H9 (cell line): ENCODE measurements around the gene CASQ2. TPM values are rescaled to one million over a fixed set of nuclear protein-coding genes. Genes with fewer than 3 reads are reported as not detected.

Experiments used
- DNase-seq: peaks from one replicate; pipeline ENCODE4 v3.0.0-alpha.2; 2017
- H2AFZ ChIP-seq: one replicate; pipeline ENCODE4 v1.6.1; 2013; ENCODE audit warnings: mild to moderate bottlenecking, low read length, control low read depth, moderate library complexity
- H2AK5ac ChIP-seq: 2 replicates; pipeline ENCODE4 v1.6.1; 2013; ENCODE audit warnings: low read length, control low read depth, mixed read lengths; ENCODE audit not compliant: insufficient read length
- H2BK120ac ChIP-seq: one replicate; pipeline ENCODE4 v1.6.1; 2013; ENCODE audit warnings: low read depth, mild to moderate bottlenecking, low read length, control low read depth, inconsistent platforms; ENCODE audit not compliant: poor library complexity, severe bottlenecking
- H2BK12ac ChIP-seq: 2 replicates; pipeline ENCODE4 v1.6.1; 2013; ENCODE audit warnings: low read length, control low read depth, mixed read lengths, low read depth; ENCODE audit not compliant: insufficient read length
- H2BK15ac ChIP-seq: 2 replicates; pipeline ENCODE4 v1.6.1; 2013; ENCODE audit warnings: low read depth, low read length, control low read depth
- H2BK20ac ChIP-seq: one replicate; pipeline ENCODE4 v1.6.1; 2013; ENCODE audit warnings: low read depth, mild to moderate bottlenecking, low read length, control low read depth, inconsistent platforms; ENCODE audit not compliant: poor library complexity, severe bottlenecking
- H2BK5ac ChIP-seq: 2 replicates; pipeline ENCODE4 v1.6.1; 2013; ENCODE audit warnings: low read length, control low read depth, mixed read lengths; ENCODE audit not compliant: insufficient read length
- H3K14ac ChIP-seq: 2 replicates; pipeline ENCODE4 v1.6.1; 2013; ENCODE audit warnings: low read length, control low read depth; ENCODE audit not compliant: insufficient read depth
- H3K18ac ChIP-seq: 2 replicates; pipeline ENCODE4 v1.6.1; 2013; ENCODE audit warnings: low read depth, mild to moderate bottlenecking, mixed read lengths, low read length, control low read depth; ENCODE audit not compliant: insufficient read length
- H3K23ac ChIP-seq: 2 replicates; pipeline ENCODE4 v1.6.1; 2013; ENCODE audit warnings: low read length, control low read depth, mixed read lengths, low read depth; ENCODE audit not compliant: insufficient read length
- H3K23me2 ChIP-seq: 2 replicates; pipeline ENCODE4 v1.6.1; 2013; ENCODE audit warnings: low read depth, mild to moderate bottlenecking, mixed read lengths, low read length, control low read depth; ENCODE audit not compliant: insufficient read length, poor library complexity, severe bottlenecking
- H3K27ac ChIP-seq: 2 replicates; pipeline ENCODE4 v1.5.1; 2013; ENCODE audit warnings: low read length, control low read depth, mixed read lengths, low read depth; ENCODE audit not compliant: insufficient read length
- H3K27me3 ChIP-seq: 2 replicates; pipeline ENCODE4 v1.6.1; 2013; ENCODE audit warnings: low read length, control low read depth, inconsistent platforms; ENCODE audit not compliant: insufficient read depth
- H3K4ac ChIP-seq: 2 replicates; pipeline ENCODE4 v1.6.1; 2013; ENCODE audit warnings: low read depth, mild to moderate bottlenecking, control low read depth, inconsistent platforms, low read length, moderate library complexity
- H3K4me1 ChIP-seq: 2 replicates; pipeline ENCODE4 v1.6.1; 2013; ENCODE audit warnings: low read length, control low read depth, inconsistent platforms; ENCODE audit not compliant: insufficient read depth
- H3K4me2 ChIP-seq: 2 replicates; pipeline ENCODE4 v1.6.1; 2013; ENCODE audit warnings: low read length, control low read depth, mixed read lengths; ENCODE audit not compliant: insufficient read length, insufficient read depth
- H3K56ac ChIP-seq: 2 replicates; pipeline ENCODE4 v1.6.1; 2013; ENCODE audit warnings: low read depth, mild to moderate bottlenecking, mixed read lengths, low read length, control low read depth; ENCODE audit not compliant: insufficient read length
- H3K79me1 ChIP-seq: 2 replicates; pipeline ENCODE4 v1.6.1; 2013; ENCODE audit warnings: low read depth, mild to moderate bottlenecking, moderate library complexity, low read length, control low read depth, inconsistent platforms; ENCODE audit not compliant: insufficient read depth, poor library complexity, severe bottlenecking
- H3K79me2 ChIP-seq: 2 replicates; pipeline ENCODE4 v1.6.1; 2013; ENCODE audit warnings: low read length, control low read depth, inconsistent platforms; ENCODE audit not compliant: insufficient read depth
- H3K9ac ChIP-seq: 2 replicates; pipeline ENCODE4 v1.6.1; 2013; ENCODE audit warnings: low read length, control low read depth, mixed read lengths; ENCODE audit not compliant: insufficient read length; ENCODE audit errors: extremely low read depth
- H3K9me3 ChIP-seq: one replicate; pipeline ENCODE4 v1.6.1; 2013; ENCODE audit warnings: low read depth, low read length, inconsistent platforms; ENCODE audit not compliant: control insufficient read depth
- H3T11ph ChIP-seq: one replicate; pipeline ENCODE4 v1.6.1; 2013; ENCODE audit warnings: mild to moderate bottlenecking, low read length, control low read depth, inconsistent platforms
- H4K20me1 ChIP-seq: one replicate; pipeline ENCODE4 v1.6.1; 2013; ENCODE audit not compliant: control insufficient read depth, insufficient read length, insufficient read depth
- H4K5ac ChIP-seq: 2 replicates; pipeline ENCODE4 v1.6.1; 2013; ENCODE audit warnings: low read depth, mild to moderate bottlenecking, mixed read lengths, low read length, control low read depth; ENCODE audit not compliant: insufficient read length
- H4K8ac ChIP-seq: replicated peaks from 2 replicates; pipeline ENCODE4 v1.6.1; 2013; ENCODE audit warnings: low read length, control low read depth, mixed read lengths, low read depth; ENCODE audit not compliant: insufficient read length
- H4K91ac ChIP-seq: 2 replicates; pipeline ENCODE4 v1.6.1; 2013; ENCODE audit warnings: low read depth, mild to moderate bottlenecking, moderate library complexity, mixed read lengths, low read length, control low read depth; ENCODE audit not compliant: insufficient read length
- H3K27ac Mint-ChIP-seq, 3 experiments: 2 replicates in 2 of 3; 3 replicates in 1 of 3; pipeline ENCODE4 v1.8.0; 2020 to 2021; ENCODE audit warnings: mixed read lengths in 3 of 3, mild to moderate bottlenecking in 1 of 3, moderate library complexity in 1 of 3
- H3K27me3 Mint-ChIP-seq: 2 replicates; pipeline ENCODE4 v1.8.0; 2021; ENCODE audit warnings: low read depth, mild to moderate bottlenecking, moderate library complexity, mixed read lengths
- H3K36me3 Mint-ChIP-seq, 3 experiments: 2 replicates in 2 of 3; 3 replicates in 1 of 3; pipeline ENCODE4 v1.8.0; 2020 to 2021; ENCODE audit warnings: low read depth in 3 of 3, mixed read lengths in 3 of 3; ENCODE audit not compliant: insufficient read depth in 1 of 3
- H3K4me1 Mint-ChIP-seq, 2 experiments: 2 replicates each; pipeline ENCODE4 v1.8.0; 2020; ENCODE audit warnings: mixed read lengths in 2 of 2
- H3K4me3 Mint-ChIP-seq, 2 experiments: 2 replicates in 1 of 2; 3 replicates in 1 of 2; pipeline ENCODE4 v1.8.0; 2020 to 2021; ENCODE audit warnings: mild to moderate bottlenecking in 2 of 2, mixed read lengths in 2 of 2, moderate library complexity in 1 of 2
- H3K9me3 Mint-ChIP-seq, 2 experiments: 2 replicates in 1 of 2; 3 replicates in 1 of 2; pipeline ENCODE4 v1.8.0; 2020; ENCODE audit warnings: mild to moderate bottlenecking in 2 of 2, mixed read lengths in 2 of 2, moderate library complexity in 1 of 2
- WGBS: extraction: QIAGEN DNeasy Blood & Tissue Kit; methylation state at CpG from one replicate; pipeline ENCODE4 v1.1.7; 2013; ENCODE audit warnings: missing lambda C conversion rate, low lambda C conversion rate, mixed read lengths; ENCODE audit not compliant: insufficient read length; ENCODE audit errors: extremely low coverage; 5-methylcytosine and 5-hydroxymethylcytosine counted together
- total RNA-seq: library from RNA; stranded (reverse); gene quantifications from 2 replicates; pipeline ENCODE4 v1.2.1, GENCODE V29; 2021
- TF ChIP-seq, protein P1 (sequence below): fragments of 200-600 bp; sonication (generic); conservative IDR thresholded peaks from 3 replicates; pipeline ENCODE4 v1.8.0; 2021; ENCODE audit warnings: antibody characterized with exemption, mild to moderate bottlenecking

The CASQ2 gene
- total RNA-seq, 1 experiment from 2014 or later = not detected

GRCh38 chr1:115669886-115670285, 98.6 kb downstream of the CASQ2 start:
- H2AFZ ChIP-seq = no peak overlapping the region
- no peak overlapping the region for H3K27ac ChIP-seq
- H2BK20ac ChIP-seq = no peak overlapping the region
- H3K27me3 Mint-ChIP-seq = no peaks in the 10 kb centered on the region
- H3K27ac Mint-ChIP-seq = peak overlapping the region in 1 of 3 experiments; percentile 57; a peak in 1 of 7 replicates
- H3K18ac ChIP-seq = no peak overlapping the region
- H4K20me1 ChIP-seq = peaks cover 3% of the 10 kb centered on the region
- no peaks in the 10 kb centered on the region for H3K4me1 ChIP-seq
- H3K56ac ChIP-seq = no peak overlapping the region
- no peaks in the 10 kb centered on the region for H3K9me3 ChIP-seq
- H3K79me1 ChIP-seq = no peaks in the 10 kb centered on the region
- H2BK15ac ChIP-seq = no peak overlapping the region
- H4K8ac ChIP-seq = no peak overlapping the region
- H3K4me2 ChIP-seq = no peak overlapping the region
- no peak overlapping the region for H3T11ph ChIP-seq
- no peak overlapping the region for H2BK120ac ChIP-seq
- no peaks in the 10 kb centered on the region for H3K27me3 ChIP-seq
- H3K36me3 Mint-ChIP-seq = peaks cover 19 to 33% (median 27%) of the 10 kb centered on the region in 3 experiments
- H3K9ac ChIP-seq = no peak overlapping the region
- H3K9me3 Mint-ChIP-seq = no peaks in the 10 kb centered on the region
- H3K14ac ChIP-seq = no peak overlapping the region
- no peak overlapping the region for H3K23ac ChIP-seq
- H4K5ac ChIP-seq = no peak overlapping the region
- H2BK5ac ChIP-seq = no peak overlapping the region
- no CpG with 5 or more reads among the region's 1 CpG for WGBS
- no peak for DNase-seq
- no peak overlapping the region for H3K4ac ChIP-seq
- H3K4me3 Mint-ChIP-seq = no peak overlapping the region
- no peak overlapping the region for H2BK12ac ChIP-seq
- TF ChIP-seq, protein P1, sequence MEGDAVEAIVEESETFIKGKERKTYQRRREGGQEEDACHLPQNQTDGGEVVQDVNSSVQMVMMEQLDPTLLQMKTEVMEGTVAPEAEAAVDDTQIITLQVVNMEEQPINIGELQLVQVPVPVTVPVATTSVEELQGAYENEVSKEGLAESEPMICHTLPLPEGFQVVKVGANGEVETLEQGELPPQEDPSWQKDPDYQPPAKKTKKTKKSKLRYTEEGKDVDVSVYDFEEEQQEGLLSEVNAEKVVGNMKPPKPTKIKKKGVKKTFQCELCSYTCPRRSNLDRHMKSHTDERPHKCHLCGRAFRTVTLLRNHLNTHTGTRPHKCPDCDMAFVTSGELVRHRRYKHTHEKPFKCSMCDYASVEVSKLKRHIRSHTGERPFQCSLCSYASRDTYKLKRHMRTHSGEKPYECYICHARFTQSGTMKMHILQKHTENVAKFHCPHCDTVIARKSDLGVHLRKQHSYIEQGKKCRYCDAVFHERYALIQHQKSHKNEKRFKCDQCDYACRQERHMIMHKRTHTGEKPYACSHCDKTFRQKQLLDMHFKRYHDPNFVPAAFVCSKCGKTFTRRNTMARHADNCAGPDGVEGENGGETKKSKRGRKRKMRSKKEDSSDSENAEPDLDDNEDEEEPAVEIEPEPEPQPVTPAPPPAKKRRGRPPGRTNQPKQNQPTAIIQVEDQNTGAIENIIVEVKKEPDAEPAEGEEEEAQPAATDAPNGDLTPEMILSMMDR = no peak
- no peaks in the 10 kb centered on the region for H3K23me2 ChIP-seq
- no peak overlapping the region for H4K91ac ChIP-seq
- peaks cover 0 to 8% of the 10 kb centered on the region in 2 experiments; a peak in 2 of 4 replicates for H3K4me1 Mint-ChIP-seq
- H2AK5ac ChIP-seq = no peak overlapping the region
- H3K79me2 ChIP-seq = no peaks in the 10 kb centered on the region
